Thyroid gland (tissue), 4 donors: Measurements from ENCODE around the gene EXOC1L. TPM values are rescaled to one million over a fixed set of nuclear protein-coding genes. Genes with fewer than 3 reads are reported as not detected.
A peak's percentile ranks its signal among the peaks of the same experiment; 100 is the strongest.

Experiments
- DNase-seq, 2 donors: peaks; one replicate each; pipeline ENCODE4 v3.0.0-alpha.2; 2019
- H3K27ac ChIP-seq, 3 donors: fragments of 200-600 bp; sonication (generic); 1 replicate in 2 of 3; 2 replicates in 1 of 3; pipeline ENCODE4 v1.5.1; 2016 to 2019; ENCODE audit warnings: mild to moderate bottlenecking in 1 of 3, moderate library complexity in 1 of 3
- H3K27me3 ChIP-seq: fragments of 200-600 bp; sonication (generic); one replicate; pipeline ENCODE4 v1.5.1; 2019
- H3K36me3 ChIP-seq, 2 donors: fragments of 200-600 bp; sonication (generic); one replicate each; pipeline ENCODE4 v1.5.1; 2016 to 2019
- H3K4me1 ChIP-seq, 2 donors: fragments of 200-600 bp; sonication (generic); one replicate each; pipeline ENCODE4 v1.5.1; 2017 to 2019
- H3K4me3 ChIP-seq, 3 donors: fragments of 200-600 bp; sonication (generic); replicated peaks in 1 of 3; 1 replicate in 2 of 3; 2 replicates in 1 of 3; pipeline ENCODE4 v1.5.1; 2016; ENCODE audit warnings: mild to moderate bottlenecking in 1 of 3
- H3K9me3 ChIP-seq: fragments of 200-600 bp; sonication (generic); one replicate; pipeline ENCODE4 v1.5.1; 2017
- CTCF ChIP-seq, 6 experiments: fragments of 200-600 bp in 3 of 6; fragments of 450-650 bp in 3 of 6; sonication (generic) in 3 of 6; IDR thresholded peaks; one replicate each; pipeline ENCODE4 v1.5.1; 2016 to 2019; ENCODE audit warnings: antibody characterized with exemption in 6 of 6, mild to moderate bottlenecking in 2 of 6, inconsistent platforms in 1 of 6, moderate library complexity in 1 of 6
- POLR2A ChIP-seq, 2 donors: fragments of 450-650 bp; IDR thresholded peaks; one replicate each; pipeline ENCODE4 v1.6.1; 2017; ENCODE audit warnings: antibody characterized with exemption in 2 of 2, mild to moderate bottlenecking in 2 of 2, moderate library complexity in 1 of 2
- WGBS, 2 donors: methylation state at CpG; one replicate each; pipeline ENCODE4 v1.1.5; 2017; 5-methylcytosine and 5-hydroxymethylcytosine counted together
- intact Hi-C: fragments of 100-400 bp; cut with DNase I; formaldehyde crosslinking; loops from one replicate; pipeline ENCODE4 v1.15.1; 2023
- total RNA-seq, 4 donors: library from RNA; depleted of rRNA; stranded (reverse); fragments of >200 nt; gene quantifications; one replicate each; pipeline ENCODE4 v1.2.3, GENCODE V29; 2016

Gene EXOC1L
- total RNA-seq = not detected

- WGBS, 2 donors = 4 to 5% methylated on average over 13 of the region's 13 CpGs
- Histone ChIP-seq H3K9me3 (no peaks in the 10 kb centered on the region), H3K4me1 (no peaks in the 10 kb centered on the region), H3K36me3 (no peaks in the 10 kb centered on the region), H3K27me3 (no peaks in the 10 kb centered on the region), H3K4me3 (no peak within 1 kb of the TSS), H3K27ac (no peak within 1 kb of the TSS)
- DNase-seq = peak; percentile 6 to 15
- intact Hi-C loops = no loop called here
- TF ChIP-seq POLR2A (IDR thresholded peaks at IDR 0.05) (no peak), CTCF (IDR thresholded peaks at IDR 0.05) (no peak)
Observed at GRCh38 chr4:55819634-55820033, at the start of gene EXOC1L. Gene EXOC1L (plus strand): TSS chr4:55819790. CDS start chr4:55820027, 237 bp downstream.

- no peak for TF ChIP-seq CTCF (IDR thresholded peaks at IDR 0.05)
- TF ChIP-seq POLR2A (IDR thresholded peaks at IDR 0.05) = no peak
- Histone ChIP-seq H3K4me3 (no peak overlapping the region), H3K9me3 (no peaks in the 10 kb centered on the region), H3K27ac (no peak overlapping the region), H3K4me1 (no peaks in the 10 kb centered on the region), H3K36me3 (no peaks in the 10 kb centered on the region), H3K27me3 (no peaks in the 10 kb centered on the region)
- no peak for DNase-seq
- intact Hi-C loops = no loop called here
- WGBS, 2 donors = 87 to 90% methylated on average over 3 of the region's 3 CpGs
Observed at GRCh38 chr4:55770662-55771061, 48.9 kb upstream of the EXOC1L start.

- Histone ChIP-seq H3K4me1 (no peaks in the 10 kb centered on the region), H3K27ac (no peak overlapping the region), H3K36me3 (no peaks in the 10 kb centered on the region), H3K4me3 (no peak overlapping the region), H3K9me3 (no peaks in the 10 kb centered on the region), H3K27me3 (no peaks in the 10 kb centered on the region)
- intact Hi-C loops = no loop called here
- TF ChIP-seq POLR2A (IDR thresholded peaks at IDR 0.05) (no peak), CTCF (IDR thresholded peaks at IDR 0.05) (no peak)
- WGBS, 2 donors = 83% methylated on average over 2 of the region's 2 CpGs
- DNase-seq = no peak
Observed at GRCh38 chr4:55781341-55781740, 38.2 kb upstream of the EXOC1L start.

- Histone ChIP-seq H3K27me3 (no peaks in the 10 kb centered on the region), H3K9me3 (no peaks in the 10 kb centered on the region), H3K36me3 (no peaks in the 10 kb centered on the region), H3K4me3 (no peak overlapping the region), H3K27ac (no peak overlapping the region), H3K4me1 (no peaks in the 10 kb centered on the region)
- TF ChIP-seq CTCF (IDR thresholded peaks at IDR 0.05) = no peak
- TF ChIP-seq POLR2A (IDR thresholded peaks at IDR 0.05) = no peak
- DNase-seq = peak in 1 of 2 donors; percentile 6
- intact Hi-C loops = no loop called here
- 14 to 15% methylated on average over 1 of the region's 1 CpG for WGBS, 2 donors
Observed at GRCh38 chr4:55781812-55782211, 37.8 kb upstream of the EXOC1L start.

GRCh38 chr4:55783584-55783983 is 36.0 kb upstream of the EXOC1L start:
- 65 to 70% methylated on average over 1 of the region's 1 CpG for WGBS, 2 donors
- Histone ChIP-seq H3K27me3 (no peaks in the 10 kb centered on the region), H3K4me3 (no peak overlapping the region), H3K36me3 (no peaks in the 10 kb centered on the region), H3K27ac (no peak overlapping the region), H3K9me3 (no peaks in the 10 kb centered on the region), H3K4me1 (no peaks in the 10 kb centered on the region)
- intact Hi-C loops = no loop called here
- TF ChIP-seq POLR2A (IDR thresholded peaks at IDR 0.05) = no peak
- DNase-seq = no peak

GRCh38 chr4:55784747-55785146 is 34.8 kb upstream of the EXOC1L start:
- WGBS, 2 donors = 59% methylated on average over 4 of the region's 4 CpGs
- Histone ChIP-seq H3K27ac (no peak overlapping the region), H3K9me3 (no peaks in the 10 kb centered on the region), H3K36me3 (no peaks in the 10 kb centered on the region), H3K4me1 (no peaks in the 10 kb centered on the region), H3K4me3 (no peak overlapping the region), H3K27me3 (no peaks in the 10 kb centered on the region)
- no peak for DNase-seq
- intact Hi-C loops = no loop called here
- TF ChIP-seq POLR2A (IDR thresholded peaks at IDR 0.05) (no peak), CTCF (IDR thresholded peaks at IDR 0.05) (no peak)
